ENCODE measurements around the gene ARG1. TPM values are rescaled to one million over a fixed set of nuclear protein-coding genes. Genes with fewer than 3 reads are reported as not detected.
"Not testable (repeated sequence)": the region's sequence is repeated elsewhere in the genome, so short reads cannot be mapped to it uniquely, and the experiment has no call there.

ARG1 gene
- polyA plus RNA-seq (2014; cell fraction: cytosol; rRNA removed): not detected in 2 replicates
- polyA plus RNA-seq (2014; cell fraction: nucleus; rRNA removed): not detected in 2 replicates

DNA sequence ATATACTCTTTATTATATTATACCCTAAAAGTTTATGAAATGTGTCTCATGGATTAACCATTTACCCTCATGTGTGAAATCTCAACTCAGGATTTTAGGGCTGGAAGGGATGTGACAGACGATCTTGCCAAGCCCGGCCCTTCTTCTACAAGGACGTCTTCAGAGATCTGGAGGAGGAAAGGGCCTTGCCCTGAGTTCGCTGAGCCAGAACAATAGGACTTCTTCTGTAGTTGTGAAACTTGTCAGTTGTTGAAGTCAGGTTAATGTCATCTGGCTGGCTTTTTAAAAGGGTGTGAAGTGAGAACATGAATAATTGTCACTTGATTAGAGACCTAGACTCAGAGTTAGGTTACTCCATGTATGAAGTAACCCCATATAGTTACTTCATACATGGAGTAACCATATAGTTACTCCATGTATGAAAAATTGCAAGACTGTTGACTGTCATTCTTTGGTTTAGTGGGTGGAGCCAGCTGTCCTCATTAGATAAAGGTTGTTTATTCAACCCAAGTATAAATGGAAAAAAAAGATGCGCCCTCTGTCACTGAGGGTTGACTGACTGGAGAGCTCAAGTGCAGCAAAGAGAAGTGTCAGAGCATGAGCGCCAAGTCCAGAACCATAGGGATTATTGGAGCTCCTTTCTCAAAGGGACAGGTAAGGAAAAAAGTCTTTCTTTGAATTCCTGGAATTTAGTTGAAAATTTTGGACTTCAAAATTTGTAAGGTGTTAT lies at the start of gene ARG1:
TSS of gene ARG1 (plus strand) at position 541 of the 730 bp plus-strand sequence. CDS start at position 598, 57 bp downstream.
- DNase-seq (ENCODE audit: low spot score): no peak

DNA sequence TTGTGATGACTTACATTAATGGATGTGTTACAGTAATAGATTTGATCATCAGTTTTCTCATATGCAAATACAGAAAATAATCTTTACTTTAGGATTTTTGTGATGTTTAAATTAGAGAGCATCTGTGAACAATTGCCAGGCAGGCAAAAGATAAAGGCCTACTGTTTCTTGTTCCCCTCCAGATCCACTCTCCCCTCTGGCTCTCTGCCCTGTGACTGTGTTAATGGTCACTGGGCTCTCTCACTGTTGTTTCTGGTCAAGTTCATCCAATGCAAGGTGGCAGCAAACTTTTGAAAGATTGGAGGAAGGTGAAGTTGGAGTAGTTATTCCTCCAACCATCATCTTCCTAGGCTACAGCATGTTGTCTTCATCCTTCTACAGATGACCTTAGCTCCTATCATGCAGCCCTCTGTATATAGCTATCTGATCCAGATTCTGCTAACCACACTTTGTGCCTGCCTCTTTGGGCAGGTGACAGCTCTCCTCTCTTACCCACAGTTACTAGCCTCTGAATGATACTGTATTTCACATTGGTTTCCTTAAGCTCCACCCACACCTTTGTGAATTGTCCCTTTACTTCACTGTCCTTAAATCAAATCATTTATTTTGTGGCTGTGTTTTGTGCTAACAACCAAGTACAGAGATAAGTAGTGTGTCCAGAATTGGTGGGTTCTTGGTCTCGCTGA lies 48.9 kb upstream of the ARG1 start:
- DNase-seq (ENCODE audit: low spot score): no peak

DNA sequence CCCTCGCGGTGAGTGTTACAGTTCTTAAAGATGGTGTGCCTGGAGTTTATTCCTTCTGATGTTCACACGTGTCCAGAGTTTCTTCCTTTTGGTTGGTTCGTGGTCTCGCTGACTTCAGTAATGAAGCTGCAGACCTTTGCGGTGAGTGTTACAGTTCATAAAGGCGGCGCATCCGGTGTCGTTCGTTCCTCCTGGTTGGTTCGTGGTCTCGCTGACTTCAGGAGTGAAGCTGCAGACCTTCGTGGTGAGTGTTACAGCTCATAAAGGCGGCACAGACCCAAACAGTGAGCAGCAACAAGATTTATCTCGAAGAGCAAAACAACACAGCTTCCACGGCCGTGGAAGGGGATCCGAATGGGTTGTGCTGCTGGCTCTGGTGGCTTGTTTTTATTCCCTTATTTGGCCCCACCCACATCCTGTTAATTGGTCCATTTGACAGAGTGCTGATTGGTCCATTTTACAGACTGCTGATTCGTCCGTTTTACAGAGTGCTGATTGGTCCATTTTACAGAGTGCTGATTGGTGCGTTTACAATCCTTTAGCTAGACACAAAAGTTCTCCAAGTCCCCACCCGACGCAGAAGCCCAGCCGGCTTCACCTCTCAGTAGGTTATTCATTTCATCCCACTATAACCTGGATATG lies 48.2 kb upstream of the ARG1 start:
- DNase-seq (ENCODE audit: low spot score): no peak

DNA sequence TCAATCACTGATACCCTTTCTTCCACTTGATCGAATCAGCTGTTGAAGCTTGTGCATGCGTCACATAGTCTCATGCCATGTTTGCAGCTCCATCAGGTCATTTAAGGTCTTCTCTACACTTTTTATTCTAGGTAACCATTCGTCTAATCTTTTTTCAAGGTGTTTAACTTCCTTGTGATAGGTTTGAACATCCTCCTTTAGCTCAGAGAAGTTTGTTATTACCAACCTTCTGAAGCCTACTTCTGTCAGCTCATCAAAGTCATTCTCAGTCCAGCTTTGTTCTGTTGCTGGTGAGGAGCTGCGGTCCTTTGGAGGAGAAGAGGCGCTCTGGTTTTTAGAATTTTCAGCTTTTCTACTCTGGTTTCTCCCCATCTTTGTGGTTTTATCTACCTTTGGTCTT lies 42.1 kb upstream of the ARG1 start:
- DNase-seq (ENCODE audit: low spot score): not testable (repeated sequence)

DNA sequence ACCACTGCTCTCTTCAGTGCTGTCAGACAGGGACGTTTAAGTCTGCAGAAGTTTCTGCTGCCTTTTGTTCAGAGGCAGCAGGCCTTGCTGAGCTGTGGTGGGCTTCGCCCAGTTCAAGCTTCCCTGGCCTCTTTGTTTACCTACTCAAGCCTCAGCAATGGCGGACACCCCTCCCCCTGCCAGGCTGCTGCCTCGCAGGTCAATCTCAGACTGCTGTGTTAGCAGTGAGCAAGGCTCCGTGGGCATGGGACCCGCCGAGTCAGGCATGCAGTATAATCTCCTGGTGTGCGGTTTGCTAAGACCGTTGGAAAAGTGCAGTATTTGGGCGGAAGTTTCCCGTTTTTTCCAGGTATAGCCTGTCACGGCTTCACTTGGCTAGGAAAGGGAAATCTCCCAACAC lies 41.3 kb upstream of the ARG1 start:
- not testable (repeated sequence) for DNase-seq (ENCODE audit: low spot score)

DNA sequence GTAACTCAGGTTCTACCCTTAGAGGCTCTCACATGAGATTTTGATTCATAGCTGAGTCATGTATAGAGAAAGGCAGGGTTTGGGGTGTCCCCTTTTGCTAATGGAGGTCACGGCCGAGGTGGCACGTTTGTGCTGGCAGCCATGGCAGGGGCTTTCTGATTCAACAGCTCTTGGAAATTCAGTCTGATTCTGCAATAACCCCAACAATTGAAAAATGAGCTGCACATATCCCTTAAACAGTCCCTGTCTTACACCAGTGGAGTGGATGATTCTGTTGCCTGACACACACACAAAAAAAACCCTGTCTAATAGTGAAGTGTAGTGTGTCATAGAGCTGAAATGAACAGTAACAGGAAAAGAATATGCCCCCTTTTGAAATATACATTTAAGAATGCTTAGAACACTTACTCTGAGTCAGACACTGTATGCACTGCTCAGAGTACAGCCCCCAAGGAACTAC lies 40.4 kb upstream of the ARG1 start:
- DNase-seq (ENCODE audit: low spot score): no peak

DNA sequence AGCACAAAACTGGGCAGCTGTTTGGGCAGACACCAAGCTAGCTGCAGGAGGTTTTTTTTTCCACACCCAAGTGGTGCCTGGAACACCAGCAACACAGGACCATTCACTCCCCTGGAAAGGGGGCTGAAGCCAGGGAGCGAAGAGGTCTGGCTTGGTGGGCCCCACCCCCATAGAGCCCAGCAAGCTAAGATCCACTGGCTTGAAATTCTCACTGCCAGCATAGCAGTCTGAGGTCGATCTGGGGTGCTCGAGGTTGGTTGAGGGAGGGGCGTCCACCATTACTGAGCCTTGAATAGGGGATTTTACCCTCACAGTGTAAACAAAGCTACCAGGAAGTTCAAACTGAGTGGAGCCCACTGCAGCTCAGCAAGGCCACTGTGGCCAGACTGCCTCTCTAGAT lies 34.4 kb upstream of the ARG1 start:
- not testable (repeated sequence) for DNase-seq (ENCODE audit: low spot score)

DNA sequence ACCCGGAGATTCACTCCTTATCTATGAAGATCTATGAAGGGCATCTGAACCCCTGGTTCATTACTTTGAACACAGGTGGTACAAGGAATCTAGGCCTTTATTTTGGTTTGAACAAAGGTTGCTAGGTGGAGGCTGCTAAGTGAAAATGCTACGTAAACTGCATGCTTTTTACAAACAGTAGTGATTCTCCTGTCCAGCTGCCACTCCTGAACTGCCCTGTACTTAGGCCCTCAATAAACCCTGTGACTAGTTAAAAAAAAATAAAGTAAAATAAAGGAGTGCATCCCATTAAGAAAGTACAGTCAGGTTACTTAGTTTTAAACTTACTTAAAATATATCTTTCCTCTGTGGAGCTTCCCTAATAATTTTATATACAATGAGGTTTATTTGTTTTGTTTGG lies 27.7 kb upstream of the ARG1 start:
- DNase-seq (ENCODE audit: low spot score): no peak

DNA sequence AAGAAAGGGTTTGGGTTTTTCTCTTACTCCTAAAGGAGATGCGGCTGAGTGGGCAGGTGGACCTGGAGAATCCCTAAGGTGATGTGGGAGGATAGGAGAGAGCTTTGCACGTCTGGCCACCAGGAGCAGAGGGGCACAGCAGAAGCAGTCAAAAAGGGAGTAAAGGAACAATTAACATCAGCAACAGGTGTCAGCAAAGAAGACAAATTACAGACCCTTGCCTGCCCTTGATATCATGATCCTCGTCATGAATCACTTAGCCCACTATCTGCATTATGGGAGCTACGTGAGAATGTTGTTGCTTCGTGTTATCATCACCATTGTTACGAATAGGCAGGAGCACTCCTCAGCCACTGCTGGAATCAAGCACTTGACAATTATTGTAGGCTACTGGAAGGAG lies 25.5 kb upstream of the ARG1 start:
- DNase-seq (ENCODE audit: low spot score): no peak

DNA sequence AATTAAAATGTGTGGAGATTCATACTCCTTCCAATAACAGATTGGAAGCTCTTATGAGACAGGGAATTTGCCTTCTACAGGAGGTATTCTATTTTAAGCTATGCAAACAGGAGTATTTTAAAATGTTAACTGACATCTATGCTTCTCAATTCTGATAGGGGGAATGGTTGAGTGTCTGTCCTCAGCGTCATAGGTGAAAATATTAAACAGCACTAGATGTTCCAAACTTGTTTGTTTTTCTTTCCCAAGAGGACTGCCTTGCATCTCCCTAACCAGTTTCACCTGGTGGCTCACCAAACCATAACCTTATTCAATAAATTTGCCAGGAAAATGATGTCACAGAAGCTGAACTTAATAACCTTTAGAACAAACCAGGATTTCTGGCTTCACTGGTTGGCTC lies 24.6 kb upstream of the ARG1 start:
- no peak for DNase-seq (ENCODE audit: low spot score)

DNA sequence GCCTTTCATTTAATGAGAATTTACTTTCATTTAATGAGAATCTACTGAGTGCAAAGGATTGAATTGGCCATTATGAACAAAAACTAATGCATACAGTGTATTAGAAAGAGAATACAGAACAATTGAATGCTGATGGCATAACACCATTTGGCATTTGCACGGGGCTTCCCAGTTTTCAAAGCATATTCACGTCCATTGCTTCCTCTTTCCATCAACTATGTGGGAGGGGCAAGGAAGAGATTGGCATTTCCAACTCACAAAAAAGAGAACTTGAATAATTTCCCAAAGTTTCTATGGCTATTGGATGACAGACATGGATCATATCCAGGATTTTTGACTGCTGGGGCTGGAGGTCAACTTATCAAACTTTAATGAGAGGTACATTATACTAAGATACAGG lies 23.2 kb upstream of the ARG1 start:
- DNase-seq (ENCODE audit: low spot score): no peak

DNA sequence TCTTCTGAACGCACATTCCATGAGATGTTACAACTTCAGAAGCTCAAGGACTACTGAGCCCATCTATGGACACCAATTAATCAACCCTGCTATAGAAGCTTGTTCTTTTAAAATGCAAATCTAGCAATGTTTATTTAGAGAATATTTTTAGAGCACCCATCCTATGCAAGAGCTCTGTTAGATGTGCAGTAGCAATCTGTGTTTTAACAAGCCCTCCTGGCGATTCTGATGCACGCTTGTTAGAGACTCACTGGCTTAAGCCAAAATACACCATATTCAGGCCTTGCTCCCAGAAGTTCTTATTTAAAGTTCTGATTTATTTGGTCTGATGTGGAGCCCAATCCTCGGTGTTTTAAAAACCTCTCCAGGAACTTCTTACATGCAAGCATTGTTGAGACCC lies 21.1 kb upstream of the ARG1 start:
- no peak for DNase-seq (ENCODE audit: low spot score)

DNA sequence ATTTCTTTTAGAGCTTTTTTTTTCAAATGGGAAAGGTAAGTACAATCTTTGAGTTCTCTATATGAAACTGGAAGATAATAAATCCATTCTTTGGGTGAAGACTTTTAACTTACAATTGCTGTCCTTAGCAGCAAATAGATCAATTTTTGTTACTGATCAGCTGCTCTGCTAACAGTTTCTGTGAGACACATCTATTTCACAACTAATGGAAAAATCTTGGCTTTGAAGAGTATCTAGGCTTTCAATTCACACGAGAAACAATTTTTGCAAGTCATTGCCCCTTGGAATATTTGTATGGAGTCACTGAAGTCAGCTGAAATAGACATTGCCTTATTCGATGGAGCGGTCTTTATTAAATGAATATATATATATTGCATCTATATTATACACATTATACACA lies 20.5 kb upstream of the ARG1 start:
- no peak for DNase-seq (ENCODE audit: low spot score)

DNA sequence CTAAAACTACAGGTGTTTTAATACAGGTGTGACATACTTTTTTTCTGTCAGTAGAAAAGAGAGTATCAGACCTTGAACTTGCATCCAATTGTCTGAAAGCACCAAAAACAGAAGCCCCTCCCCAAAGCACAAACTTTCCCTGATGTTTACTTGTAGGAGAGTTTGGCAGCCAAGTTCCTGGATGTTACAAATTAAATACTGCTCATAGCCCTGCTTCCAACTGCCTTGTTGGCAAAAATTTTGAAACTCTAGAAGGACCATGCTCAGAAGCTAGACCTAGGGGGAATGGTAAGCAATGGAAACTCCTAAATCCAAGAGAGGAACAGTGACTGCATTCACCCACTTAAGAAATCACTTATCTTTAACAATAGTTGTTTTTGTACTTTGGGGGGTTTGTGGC lies 17.0 kb upstream of the ARG1 start:
- no peak for DNase-seq (ENCODE audit: low spot score)

DNA sequence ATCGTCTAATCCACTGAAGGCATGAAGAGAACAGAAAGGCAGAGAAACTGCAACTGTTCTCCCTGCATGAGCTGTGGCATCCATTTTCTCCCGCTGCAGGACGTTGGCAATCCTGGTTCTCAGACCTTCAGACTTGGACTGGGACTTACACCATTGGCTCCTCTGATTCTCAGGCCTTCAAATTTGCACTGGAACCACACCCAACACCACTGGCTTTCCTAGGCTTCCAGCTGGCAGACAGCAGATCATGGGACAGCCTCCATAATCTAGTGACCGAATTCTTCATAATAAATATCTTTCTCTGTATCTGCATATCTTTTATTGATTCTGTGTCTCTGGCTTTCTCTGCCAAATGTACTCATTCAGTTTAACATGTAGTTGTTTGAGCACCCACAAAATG lies 14.1 kb upstream of the ARG1 start:
- no peak for DNase-seq (ENCODE audit: low spot score)

DNA sequence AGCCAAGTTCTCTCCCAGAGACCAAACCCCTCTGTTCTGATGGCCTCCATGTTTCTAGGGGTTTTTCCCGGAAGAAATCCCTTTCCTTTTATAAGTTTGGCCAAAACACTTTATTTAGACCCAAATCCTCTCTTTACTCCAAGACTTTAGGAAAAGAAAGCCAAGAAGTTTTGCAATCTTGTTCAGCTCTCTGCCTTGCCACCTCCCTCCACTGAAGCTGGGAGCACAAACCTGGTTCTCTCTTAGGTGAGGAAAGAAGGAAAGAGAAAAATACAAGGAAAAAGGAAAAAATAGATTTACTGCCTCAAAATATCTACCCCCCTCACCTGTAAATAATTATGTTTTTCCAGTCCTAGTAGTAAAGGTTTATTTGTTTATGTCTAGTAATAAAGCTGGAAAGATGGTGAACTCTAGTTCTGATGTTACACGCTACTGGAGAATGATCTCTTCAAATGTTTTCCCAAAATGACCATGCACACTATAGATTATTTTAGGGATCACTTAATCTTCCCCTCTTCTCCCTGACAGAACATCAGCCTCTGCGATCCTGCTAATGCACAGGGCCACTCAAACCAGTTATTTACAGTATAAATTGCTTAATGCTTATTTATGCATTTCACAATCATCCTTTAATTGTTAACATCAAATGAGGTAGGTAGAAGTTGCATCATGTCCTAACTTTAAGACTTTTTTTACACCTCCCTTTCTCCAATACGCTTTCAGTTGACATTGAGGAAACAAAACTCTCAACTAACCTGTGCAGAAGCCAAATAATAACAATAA lies 10.9 kb upstream of the ARG1 start:
- no peak for DNase-seq (ENCODE audit: low spot score)

DNA sequence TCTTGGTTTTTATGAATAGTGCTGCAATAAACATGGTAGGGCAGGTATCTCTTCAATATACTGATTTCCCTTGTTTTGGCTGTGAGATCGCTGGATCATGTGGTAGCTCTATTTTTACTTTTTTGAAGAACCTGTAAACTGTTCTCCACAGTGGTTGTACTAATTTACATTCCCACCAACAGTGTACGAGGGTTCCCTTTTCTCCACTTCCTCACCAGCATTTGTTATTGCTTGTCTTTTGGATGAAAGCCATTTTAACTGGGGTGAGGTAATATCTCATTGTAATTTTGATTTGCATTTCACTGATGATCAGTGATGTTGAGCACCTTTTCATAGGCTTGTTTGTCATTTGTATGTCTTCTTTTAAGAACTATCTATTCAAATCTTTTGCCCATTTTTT lies 8.0 kb upstream of the ARG1 start:
- no peak for DNase-seq (ENCODE audit: low spot score)

DNA sequence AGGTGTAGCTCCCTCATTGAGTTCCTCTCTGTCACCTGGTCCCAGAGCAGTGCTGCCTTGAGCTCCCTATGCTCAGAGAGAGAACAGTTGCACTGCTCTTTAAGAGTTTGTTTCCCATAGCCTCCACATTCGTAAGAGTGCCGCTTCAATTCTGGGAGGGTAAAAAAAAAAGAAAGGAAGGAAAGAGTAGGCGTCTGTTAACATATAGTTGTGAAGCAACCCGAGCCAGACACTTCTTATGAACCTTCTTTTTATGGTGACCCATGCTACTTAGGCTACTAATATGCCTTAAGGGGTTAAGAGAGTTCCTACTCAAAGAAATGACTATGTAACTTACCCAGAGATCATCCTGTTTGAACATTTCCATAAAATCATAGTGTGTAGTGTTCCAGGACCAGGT lies 4.3 kb upstream of the ARG1 start:
- DNase-seq (ENCODE audit: low spot score): no peak

DNA sequence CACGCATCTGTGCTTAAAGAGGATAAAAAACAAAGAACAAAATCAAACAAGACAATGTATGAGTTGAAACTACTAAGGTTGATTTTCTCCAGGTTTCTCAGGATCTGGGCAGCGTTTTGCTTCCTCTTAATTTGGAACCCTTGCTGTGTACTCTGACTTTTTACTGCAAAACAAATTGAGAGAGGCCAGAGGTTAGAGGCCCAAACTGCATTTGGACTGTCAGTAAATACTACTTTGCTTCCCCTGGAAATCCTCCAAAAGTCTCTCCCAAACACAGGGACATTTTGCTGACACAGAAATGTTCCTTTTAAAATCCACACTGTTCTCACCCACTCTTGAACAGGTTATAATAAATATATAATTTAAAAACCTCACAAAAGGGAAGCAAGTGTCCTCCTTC lies 1.1 kb downstream of the ARG1 start:
- no peak for DNase-seq (ENCODE audit: low spot score)

DNA sequence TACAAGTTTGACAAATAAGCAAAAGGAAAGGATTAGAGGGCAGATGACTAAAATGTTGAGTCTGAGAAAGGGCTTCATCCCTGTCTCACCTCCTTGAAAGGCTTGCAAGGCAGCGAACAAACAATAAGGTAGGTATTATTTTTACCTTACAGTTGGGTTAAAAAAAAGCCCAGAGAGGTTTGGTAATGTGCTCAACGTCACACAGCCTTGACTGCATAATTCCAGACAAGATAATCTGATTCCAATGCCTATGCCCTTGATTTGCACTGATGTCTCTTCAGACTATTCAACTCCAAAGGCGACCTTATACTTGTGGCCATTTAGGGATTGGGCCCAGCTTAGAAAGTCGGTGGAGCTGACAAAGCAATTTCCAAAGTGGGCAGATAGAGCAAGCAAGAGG lies 1.7 kb downstream of the ARG1 start:
- DNase-seq (ENCODE audit: low spot score): no peak

DNA sequence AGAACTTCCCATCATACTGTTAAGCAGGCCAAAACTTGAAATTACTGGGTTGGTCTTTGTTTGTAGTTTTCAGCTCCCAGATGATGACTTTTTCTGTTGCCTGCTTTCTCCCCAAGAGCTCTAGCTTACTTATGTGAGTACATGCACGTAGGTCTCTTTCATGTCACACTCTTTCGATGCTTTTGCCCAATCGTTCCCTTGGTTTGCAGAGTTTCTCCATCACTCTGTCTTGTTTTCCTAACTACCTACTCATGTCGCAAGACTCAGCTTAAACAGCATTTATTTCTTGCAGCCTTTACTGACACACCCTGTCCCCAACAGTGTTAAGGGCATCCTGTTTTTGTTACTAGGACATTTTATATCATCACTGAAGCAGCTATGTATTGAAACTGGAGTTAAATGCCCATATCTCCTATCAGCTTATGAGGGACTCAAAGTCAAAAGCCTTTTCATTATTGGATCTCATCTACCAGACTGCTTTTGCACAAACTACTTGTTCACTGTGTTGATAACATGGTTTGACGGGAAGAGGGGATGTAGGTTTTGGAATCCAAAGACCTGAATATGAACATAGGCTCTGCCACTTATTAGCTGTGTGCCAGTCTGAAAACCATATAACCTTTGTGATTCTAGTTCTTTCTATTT lies 2.9 kb downstream of the ARG1 start:
- DNase-seq (ENCODE audit: low spot score): no peak
